ENCODE data around the gene SLC16A8. TPM values are rescaled to one million over a fixed set of nuclear protein-coding genes. Genes with fewer than 3 reads are reported as not detected.

The SLC16A8 gene
- total RNA-seq, 4 donors from 2014 or later, result not detected

- TF ChIP-seq POLR2A (IDR thresholded peaks at IDR 0.05) (no peak), CTCF (IDR thresholded peaks at IDR 0.05) (no peak)
- 83 to 86% methylated on average over 5 to 7 of the region's 11 CpGs for WGBS, 2 donors
- H3K27ac ChIP-seq, result no peak overlapping the region
- no peaks in the 10 kb centered on the region for H3K9me3 ChIP-seq
- H3K4me1 ChIP-seq, result peaks cover 5 to 51% (median 22%) of the 10 kb centered on the region in 3 donors
- peaks cover 0 to 24% (median 0%) of the 10 kb centered on the region in 3 donors for H3K36me3 ChIP-seq
- intact Hi-C loops (cut with DNase I), result no loop called here
- H3K27me3 ChIP-seq, result peaks cover 0 to 4% (median 0%) of the 10 kb centered on the region in 4 donors
- no peak overlapping the region for H3K4me3 ChIP-seq
- DNase-seq, result no peak
Observed at GRCh38 chr22:38111925-38112355, 28.0 kb upstream of the SLC16A8 start.

- intact Hi-C loops (cut with DNase I), result no loop called here
- Histone ChIP-seq H3K4me1 (peaks cover 5 to 51% (median 22%) of the 10 kb centered on the region in 3 donors), H3K36me3 (peaks cover 0 to 24% (median 0%) of the 10 kb centered on the region in 3 donors), H3K27ac (peak overlapping the region in 3 of 4 donors; percentile 2 to 56 (median 49)), H3K27me3 (peaks cover 0 to 4% (median 0%) of the 10 kb centered on the region in 4 donors), H3K4me3 (no peak overlapping the region), H3K9me3 (no peaks in the 10 kb centered on the region)
- WGBS, 2 donors, result 73 to 84% methylated on average over 5 to 9 of the region's 30 CpGs
- DNase-seq, result no peak
- TF ChIP-seq CTCF (IDR thresholded peaks at IDR 0.05), result no peak
- no peak for TF ChIP-seq POLR2A (IDR thresholded peaks at IDR 0.05)
Observed at GRCh38 chr22:38110863-38111852, 27.2 kb upstream of the SLC16A8 start.

GRCh38 chr22:38110008-38110862 lies 26.3 kb upstream of the SLC16A8 start, which contains the start of gene BAIAP2L2:
TSS of gene BAIAP2L2 (minus strand) at chr22:38110684. CDS start at chr22:38110525, 159 bp downstream.
- Histone ChIP-seq H3K36me3 (peaks cover 0 to 18% (median 0%) of the 10 kb centered on the region in 3 donors), H3K27me3 (peaks cover 0 to 4% (median 0%) of the 10 kb centered on the region in 4 donors), H3K4me1 (peaks cover 5 to 51% (median 22%) of the 10 kb centered on the region in 3 donors), H3K27ac (peak within 1 kb of the TSS in 3 of 4 donors; percentile 2 to 56 (median 49)), H3K4me3 (no peak within 1 kb of the TSS), H3K9me3 (no peaks in the 10 kb centered on the region)
- DNase-seq, result no peak
- 53 to 57% methylated on average over 6 to 11 of the region's 19 CpGs for WGBS, 2 donors
- TF ChIP-seq CTCF (IDR thresholded peaks at IDR 0.05), result no peak
- intact Hi-C loops (cut with DNase I), result no loop called here

- intact Hi-C loops (cut with DNase I), result loop anchor here (10.0 kb wide), 1 partner anchor 115 kb away; no protein-coding TSS in a partner anchor
- no peak overlapping the region for H3K27ac ChIP-seq
- WGBS, 2 donors, result 75% methylated on average over 2 of the region's 22 CpGs; no CpG with 5 or more reads in 1 of the 2 donors
- H3K36me3 ChIP-seq, result peaks cover 0 to 14% (median 0%) of the 10 kb centered on the region in 3 donors
- TF ChIP-seq CTCF (IDR thresholded peaks at IDR 0.05) (no peak), POLR2A (IDR thresholded peaks at IDR 0.05) (no peak)
- peaks cover 0 to 4% (median 0%) of the 10 kb centered on the region in 4 donors for H3K27me3 ChIP-seq
- no peak for DNase-seq
- no peaks in the 10 kb centered on the region for H3K9me3 ChIP-seq
- no peak overlapping the region for H3K4me3 ChIP-seq
- peaks cover 5 to 46% (median 19%) of the 10 kb centered on the region in 3 donors for H3K4me1 ChIP-seq
Observed at GRCh38 chr22:38109371-38110001, 25.5 kb upstream of the SLC16A8 start.
